ENCODE measurements around the gene TAB2.
A peak's percentile ranks its signal among the peaks of the same experiment; 100 is the strongest.

GRCh38 chr6:149431905-149432775, 114.6 kb downstream of the TAB2 start:
- TF ChIP-seq CTCF (IDR thresholded peaks at IDR 0.05; ENCODE audit: low read depth, low read length, poor library complexity, severe bottlenecking) (peak; percentile 96), EZH2phosphoT487 (IDR thresholded peaks at IDR 0.05; ENCODE audit: borderline replicate concordance, low read length) (no peak)

Data from DOHH2 (cell line).